Coronary artery (tissue), 2 donors: Measurements from ENCODE around the gene SEPTIN7.
A peak's percentile ranks its signal among the peaks of the same experiment; 100 is the strongest.

Experiments used
- DNase-seq: peaks from one replicate; pipeline ENCODE4 v3.0.0-alpha.2; 2017; ENCODE audit warnings: low spot score
- H3K27ac ChIP-seq, 2 donors: fragments of 200-600 bp; sonication (generic); one replicate each; pipeline ENCODE4 v1.5.1; 2016 to 2019
- H3K4me3 ChIP-seq: fragments of 200-600 bp; sonication (generic); 2 replicates; pipeline ENCODE4 v1.5.1; 2016; ENCODE audit warnings: mild to moderate bottlenecking, moderate library complexity
- CTCF ChIP-seq: fragments of 200-600 bp; sonication (generic); IDR thresholded peaks from one replicate; pipeline ENCODE4 v1.5.1; 2019; ENCODE audit warnings: antibody characterized with exemption

Gene SEPTIN7

GRCh38 chr7:35758421-35758820 lies 42.4 kb upstream of the SEPTIN7 start:
- Histone ChIP-seq H3K4me3 (no peak overlapping the region), H3K27ac (no peak overlapping the region)
- no peak for DNase-seq
- TF ChIP-seq CTCF, result no peak

- Histone ChIP-seq H3K27ac (peak overlapping the region in 1 of 2 donors; percentile 76), H3K4me3 (peak overlapping the region; percentile 15)
- DNase-seq, result no peak
- TF ChIP-seq CTCF, result no peak
Measured at GRCh38 chr7:35760143-35760745, 40.6 kb upstream of the SEPTIN7 start.

DNA sequence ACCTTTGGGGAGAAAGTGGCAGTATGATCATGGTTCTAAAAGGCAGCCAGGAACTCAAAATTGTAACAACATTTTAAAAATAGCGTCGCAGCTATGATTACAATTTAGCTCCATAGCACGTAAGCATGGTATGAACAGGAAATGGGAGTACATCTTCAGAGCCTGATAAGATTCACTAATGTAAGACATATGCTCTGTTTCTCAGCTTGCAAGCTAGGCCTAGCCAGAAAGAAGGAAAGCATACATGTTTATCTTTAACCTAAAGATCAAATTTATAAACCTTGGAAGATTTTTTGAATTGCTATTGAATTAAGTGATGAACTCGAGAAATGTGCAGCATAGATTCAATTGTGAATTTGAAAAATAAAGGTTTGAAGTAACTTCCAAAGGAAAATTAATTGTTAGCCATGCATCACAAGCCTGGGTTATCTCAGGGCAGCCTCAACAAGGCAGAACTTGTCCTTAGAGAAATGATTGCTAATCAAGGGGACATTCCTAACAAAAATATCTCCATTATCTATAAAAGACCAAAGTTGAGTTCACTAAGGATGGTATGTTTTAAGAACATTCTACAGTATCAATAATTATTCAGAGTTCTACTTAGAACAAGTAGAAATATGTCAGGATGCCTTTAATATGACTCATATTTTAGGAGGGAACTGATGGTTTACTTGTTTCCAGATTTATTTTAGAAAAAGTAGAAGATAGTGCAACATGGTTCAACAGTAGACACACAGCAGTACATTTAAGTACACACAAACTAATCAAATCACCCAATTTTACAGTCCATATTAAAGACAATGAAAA lies 38.8 kb upstream of the SEPTIN7 start:
- no peak for DNase-seq

GRCh38 chr7:35762781-35763180 lies 38.1 kb upstream of the SEPTIN7 start:
- Histone ChIP-seq H3K27ac (peak overlapping the region in 1 of 2 donors; percentile 76), H3K4me3 (no peak overlapping the region)
- no peak for DNase-seq
- no peak for TF ChIP-seq CTCF

More for the DNA sequence above, 38.8 kb upstream of the SEPTIN7 start:
- no peak overlapping the region for H3K4me3 ChIP-seq
- H3K27ac ChIP-seq, result peak overlapping the region; percentile 46 to 76
- no peak for TF ChIP-seq CTCF

GRCh38 chr7:35768346-35768745 lies 32.5 kb upstream of the SEPTIN7 start:
- TF ChIP-seq CTCF, result no peak
- no peak overlapping the region for H3K27ac ChIP-seq
- DNase-seq, result no peak
- H3K4me3 ChIP-seq, result no peak overlapping the region

DNA sequence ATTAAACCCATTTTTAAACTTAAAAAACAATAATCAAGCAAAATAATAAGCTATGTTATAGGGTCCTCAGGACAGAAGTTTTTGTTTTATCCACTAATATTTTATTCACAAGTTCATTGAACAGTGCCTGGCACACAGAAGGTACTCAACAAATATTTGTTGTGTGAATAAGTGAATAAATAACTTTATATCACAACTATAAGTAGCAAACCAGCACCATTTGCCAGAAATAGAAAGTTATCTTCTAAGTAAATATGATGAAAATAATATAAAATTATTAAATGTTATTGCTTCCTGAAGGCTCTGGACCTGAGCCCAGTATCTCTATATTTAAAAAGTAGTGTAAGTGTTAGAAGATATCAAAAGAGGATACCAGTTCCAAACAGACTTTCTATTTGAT lies 29.1 kb upstream of the SEPTIN7 start:
- Histone ChIP-seq H3K27ac (no peak overlapping the region), H3K4me3 (no peak overlapping the region)
- no peak for TF ChIP-seq CTCF
- DNase-seq, result no peak

DNA sequence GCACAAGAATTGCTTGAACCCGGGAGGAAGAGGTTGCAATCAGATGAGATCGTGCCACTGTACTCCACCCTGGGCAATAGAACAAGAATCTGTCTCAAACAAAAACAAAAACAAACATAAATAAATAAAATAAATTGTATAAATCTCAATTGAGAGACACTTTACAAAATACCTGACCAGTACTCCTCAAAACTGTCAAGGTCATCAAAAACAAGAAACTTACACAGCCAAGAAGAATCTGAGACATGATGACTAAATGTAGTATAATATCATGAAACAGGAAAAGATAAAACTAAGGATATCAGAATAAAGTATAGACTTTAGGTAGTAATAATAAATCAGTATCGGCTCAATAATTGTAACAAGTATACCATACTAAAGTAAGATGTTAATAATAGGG lies 26.9 kb upstream of the SEPTIN7 start:
- TF ChIP-seq CTCF, result no peak
- H3K27ac ChIP-seq, result no peak overlapping the region
- DNase-seq, result no peak
- no peak overlapping the region for H3K4me3 ChIP-seq
